Measurements from ENCODE around the gene TOPORS. TPM values are rescaled to one million over a fixed set of nuclear protein-coding genes. Genes with fewer than 3 reads are reported as not detected.

TOPORS gene
- total and polyA plus RNA-seq, 2 experiments from 2014 or later, result 31.8 to 35.9 TPM

DNA sequence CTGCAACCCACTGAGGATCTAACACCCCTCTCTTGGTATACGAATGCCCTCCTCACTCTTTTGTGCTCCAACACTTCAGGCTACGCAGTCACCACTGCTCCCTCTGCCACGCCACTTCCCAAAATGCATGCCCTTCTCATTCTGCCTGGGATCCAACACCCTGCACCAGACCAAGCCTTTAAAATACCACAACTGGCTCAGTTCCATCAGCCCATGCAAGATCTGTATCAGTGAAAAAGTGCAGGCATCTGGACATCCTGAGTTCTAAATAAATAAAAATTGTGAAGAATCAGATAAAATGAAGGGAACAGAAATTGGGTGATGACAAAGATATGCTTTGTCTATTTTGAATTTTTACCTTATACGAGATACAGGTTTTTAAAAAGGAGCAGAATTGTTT, 17.9 kb upstream of the TOPORS start (continued):
- TF ChIP-seq, protein P1, sequence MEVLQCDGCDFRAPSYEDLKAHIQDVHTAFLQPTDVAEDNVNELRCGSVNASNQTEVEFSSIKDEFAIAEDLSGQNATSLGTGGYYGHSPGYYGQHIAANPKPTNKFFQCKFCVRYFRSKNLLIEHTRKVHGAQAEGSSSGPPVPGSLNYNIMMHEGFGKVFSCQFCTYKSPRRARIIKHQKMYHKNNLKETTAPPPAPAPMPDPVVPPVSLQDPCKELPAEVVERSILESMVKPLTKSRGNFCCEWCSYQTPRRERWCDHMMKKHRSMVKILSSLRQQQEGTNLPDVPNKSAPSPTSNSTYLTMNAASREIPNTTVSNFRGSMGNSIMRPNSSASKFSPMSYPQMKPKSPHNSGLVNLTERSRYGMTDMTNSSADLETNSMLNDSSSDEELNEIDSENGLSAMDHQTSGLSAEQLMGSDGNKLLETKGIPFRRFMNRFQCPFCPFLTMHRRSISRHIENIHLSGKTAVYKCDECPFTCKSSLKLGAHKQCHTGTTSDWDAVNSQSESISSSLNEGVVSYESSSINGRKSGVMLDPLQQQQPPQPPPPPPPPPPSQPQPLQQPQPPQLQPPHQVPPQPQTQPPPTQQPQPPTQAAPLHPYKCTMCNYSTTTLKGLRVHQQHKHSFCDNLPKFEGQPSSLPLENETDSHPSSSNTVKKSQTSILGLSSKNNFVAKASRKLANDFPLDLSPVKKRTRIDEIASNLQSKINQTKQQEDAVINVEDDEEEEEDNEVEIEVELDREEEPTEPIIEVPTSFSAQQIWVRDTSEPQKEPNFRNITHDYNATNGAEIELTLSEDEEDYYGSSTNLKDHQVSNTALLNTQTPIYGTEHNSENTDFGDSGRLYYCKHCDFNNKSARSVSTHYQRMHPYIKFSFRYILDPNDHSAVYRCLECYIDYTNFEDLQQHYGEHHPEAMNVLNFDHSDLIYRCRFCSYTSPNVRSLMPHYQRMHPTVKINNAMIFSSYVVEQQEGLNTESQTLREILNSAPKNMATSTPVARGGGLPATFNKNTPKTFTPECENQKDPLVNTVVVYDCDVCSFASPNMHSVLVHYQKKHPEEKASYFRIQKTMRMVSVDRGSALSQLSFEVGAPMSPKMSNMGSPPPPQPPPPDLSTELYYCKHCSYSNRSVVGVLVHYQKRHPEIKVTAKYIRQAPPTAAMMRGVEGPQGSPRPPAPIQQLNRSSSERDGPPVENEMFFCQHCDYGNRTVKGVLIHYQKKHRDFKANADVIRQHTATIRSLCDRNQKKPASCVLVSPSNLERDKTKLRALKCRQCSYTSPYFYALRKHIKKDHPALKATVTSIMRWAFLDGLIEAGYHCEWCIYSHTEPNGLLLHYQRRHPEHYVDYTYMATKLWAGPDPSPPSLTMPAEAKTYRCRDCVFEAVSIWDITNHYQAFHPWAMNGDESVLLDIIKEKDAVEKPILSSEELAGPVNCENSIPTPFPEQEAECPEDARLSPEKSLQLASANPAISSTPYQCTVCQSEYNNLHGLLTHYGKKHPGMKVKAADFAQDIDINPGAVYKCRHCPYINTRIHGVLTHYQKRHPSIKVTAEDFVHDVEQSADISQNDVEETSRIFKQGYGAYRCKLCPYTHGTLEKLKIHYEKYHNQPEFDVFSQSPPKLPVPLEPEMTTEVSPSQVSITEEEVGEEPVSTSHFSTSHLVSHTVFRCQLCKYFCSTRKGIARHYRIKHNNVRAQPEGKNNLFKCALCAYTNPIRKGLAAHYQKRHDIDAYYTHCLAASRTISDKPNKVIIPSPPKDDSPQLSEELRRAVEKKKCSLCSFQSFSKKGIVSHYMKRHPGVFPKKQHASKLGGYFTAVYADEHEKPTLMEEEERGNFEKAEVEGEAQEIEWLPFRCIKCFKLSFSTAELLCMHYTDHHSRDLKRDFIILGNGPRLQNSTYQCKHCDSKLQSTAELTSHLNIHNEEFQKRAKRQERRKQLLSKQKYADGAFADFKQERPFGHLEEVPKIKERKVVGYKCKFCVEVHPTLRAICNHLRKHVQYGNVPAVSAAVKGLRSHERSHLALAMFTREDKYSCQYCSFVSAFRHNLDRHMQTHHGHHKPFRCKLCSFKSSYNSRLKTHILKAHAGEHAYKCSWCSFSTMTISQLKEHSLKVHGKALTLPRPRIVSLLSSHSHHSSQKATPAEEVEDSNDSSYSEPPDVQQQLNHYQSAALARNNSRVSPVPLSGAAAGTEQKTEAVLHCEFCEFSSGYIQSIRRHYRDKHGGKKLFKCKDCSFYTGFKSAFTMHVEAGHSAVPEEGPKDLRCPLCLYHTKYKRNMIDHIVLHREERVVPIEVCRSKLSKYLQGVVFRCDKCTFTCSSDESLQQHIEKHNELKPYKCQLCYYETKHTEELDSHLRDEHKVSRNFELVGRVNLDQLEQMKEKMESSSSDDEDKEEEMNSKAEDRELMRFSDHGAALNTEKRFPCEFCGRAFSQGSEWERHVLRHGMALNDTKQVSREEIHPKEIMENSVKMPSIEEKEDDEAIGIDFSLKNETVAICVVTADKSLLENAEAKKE (CRISPR knock-in tag; IDR thresholded peaks at IDR 0.05), result no peak
- TF ChIP-seq ZNF114 (CRISPR knock-in tag; IDR thresholded peaks at IDR 0.05), result no peak
- no peak for TF ChIP-seq EZH2 (IDR thresholded peaks at IDR 0.05; ENCODE audit: low read depth, unreplicated experiment)
- TF ChIP-seq STAT1 (IDR thresholded peaks at IDR 0.05; ENCODE audit: unreplicated experiment), result no peak
- TF ChIP-seq, protein P2, sequence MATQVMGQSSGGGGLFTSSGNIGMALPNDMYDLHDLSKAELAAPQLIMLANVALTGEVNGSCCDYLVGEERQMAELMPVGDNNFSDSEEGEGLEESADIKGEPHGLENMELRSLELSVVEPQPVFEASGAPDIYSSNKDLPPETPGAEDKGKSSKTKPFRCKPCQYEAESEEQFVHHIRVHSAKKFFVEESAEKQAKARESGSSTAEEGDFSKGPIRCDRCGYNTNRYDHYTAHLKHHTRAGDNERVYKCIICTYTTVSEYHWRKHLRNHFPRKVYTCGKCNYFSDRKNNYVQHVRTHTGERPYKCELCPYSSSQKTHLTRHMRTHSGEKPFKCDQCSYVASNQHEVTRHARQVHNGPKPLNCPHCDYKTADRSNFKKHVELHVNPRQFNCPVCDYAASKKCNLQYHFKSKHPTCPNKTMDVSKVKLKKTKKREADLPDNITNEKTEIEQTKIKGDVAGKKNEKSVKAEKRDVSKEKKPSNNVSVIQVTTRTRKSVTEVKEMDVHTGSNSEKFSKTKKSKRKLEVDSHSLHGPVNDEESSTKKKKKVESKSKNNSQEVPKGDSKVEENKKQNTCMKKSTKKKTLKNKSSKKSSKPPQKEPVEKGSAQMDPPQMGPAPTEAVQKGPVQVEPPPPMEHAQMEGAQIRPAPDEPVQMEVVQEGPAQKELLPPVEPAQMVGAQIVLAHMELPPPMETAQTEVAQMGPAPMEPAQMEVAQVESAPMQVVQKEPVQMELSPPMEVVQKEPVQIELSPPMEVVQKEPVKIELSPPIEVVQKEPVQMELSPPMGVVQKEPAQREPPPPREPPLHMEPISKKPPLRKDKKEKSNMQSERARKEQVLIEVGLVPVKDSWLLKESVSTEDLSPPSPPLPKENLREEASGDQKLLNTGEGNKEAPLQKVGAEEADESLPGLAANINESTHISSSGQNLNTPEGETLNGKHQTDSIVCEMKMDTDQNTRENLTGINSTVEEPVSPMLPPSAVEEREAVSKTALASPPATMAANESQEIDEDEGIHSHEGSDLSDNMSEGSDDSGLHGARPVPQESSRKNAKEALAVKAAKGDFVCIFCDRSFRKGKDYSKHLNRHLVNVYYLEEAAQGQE (IDR thresholded peaks at IDR 0.05; ENCODE audit: unreplicated experiment), result no peak

DNA sequence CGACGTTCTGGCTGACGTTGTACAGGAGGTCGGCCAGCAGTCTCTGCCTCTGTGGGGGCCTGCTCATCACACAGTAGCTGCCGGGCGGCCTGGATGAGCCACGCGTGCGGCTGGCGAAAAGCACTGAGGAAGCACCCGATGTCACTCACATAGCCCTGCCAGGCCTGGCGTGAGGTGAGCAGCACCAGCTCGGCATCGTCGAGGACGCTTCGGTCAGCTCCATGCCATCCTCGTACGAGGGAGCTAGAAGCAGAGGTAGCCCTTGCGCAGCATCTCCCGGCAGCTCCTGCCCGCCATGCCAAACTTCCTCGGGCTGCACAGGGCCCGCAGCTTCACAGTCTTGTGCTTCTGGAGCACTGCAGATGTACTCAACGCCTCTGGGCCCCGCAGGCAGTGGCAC, 14.4 kb upstream of the TOPORS start:
- Histone ChIP-seq H3K36me3 (ENCODE audit: insufficient read depth) (peaks cover 12% of the 10 kb centered on the region; the same call in 1 of the 2 replicates), H3K9me2 (ENCODE audit: insufficient read depth) (no peaks in the 10 kb centered on the region), H3K4me1 (ENCODE audit: insufficient read depth) (peaks cover 10% of the 10 kb centered on the region), H3K79me2 (replicated peaks; ENCODE audit: insufficient read depth) (peaks cover 46% of the 10 kb centered on the region), H4K20me1 (replicated peaks; ENCODE audit: insufficient read depth) (no peaks in the 10 kb centered on the region), H2AFZ (no peak overlapping the region), H3K4me2 (no peak overlapping the region), H3K27me3 (ENCODE audit: insufficient read depth) (no peaks in the 10 kb centered on the region), H3F3A (replicated peaks; ENCODE audit: low read depth) (no peaks in the 10 kb centered on the region), H3K4me3 (no peak overlapping the region), H3K27ac (ENCODE audit: low read depth) (no peak overlapping the region)
- DNase-seq (ENCODE audit: low spot score), result no peak
- peaks cover 2% of the 10 kb centered on the region; the same call in 1 of the 3 replicates for H3K4me1 Mint-ChIP-seq
- peaks cover 35% of the 10 kb centered on the region for H3K36me3 Mint-ChIP-seq (ENCODE audit: low read depth)
- H3K27ac Mint-ChIP-seq, result no peak overlapping the region
- no peaks in the 10 kb centered on the region for H3K27me3 Mint-ChIP-seq (ENCODE audit: insufficient read depth, low read depth, poor library complexity)
- ATAC-seq, result no peak
- H3K4me3 Mint-ChIP-seq, result no peak overlapping the region
- no peaks in the 10 kb centered on the region for H3K9me3 Mint-ChIP-seq
- TF ChIP-seq ZNF114 (CRISPR knock-in tag; IDR thresholded peaks at IDR 0.05) (no peak), ZNF331 (CRISPR knock-in tag; IDR thresholded peaks at IDR 0.05; ENCODE audit: low read depth) (no peak), EZH2 (IDR thresholded peaks at IDR 0.05; ENCODE audit: low read depth, unreplicated experiment) (no peak), STAT1 (IDR thresholded peaks at IDR 0.05; ENCODE audit: unreplicated experiment) (no peak)
- TF ChIP-seq, protein P2 (IDR thresholded peaks at IDR 0.05; ENCODE audit: unreplicated experiment), result no peak
- TF ChIP-seq, protein P3, sequence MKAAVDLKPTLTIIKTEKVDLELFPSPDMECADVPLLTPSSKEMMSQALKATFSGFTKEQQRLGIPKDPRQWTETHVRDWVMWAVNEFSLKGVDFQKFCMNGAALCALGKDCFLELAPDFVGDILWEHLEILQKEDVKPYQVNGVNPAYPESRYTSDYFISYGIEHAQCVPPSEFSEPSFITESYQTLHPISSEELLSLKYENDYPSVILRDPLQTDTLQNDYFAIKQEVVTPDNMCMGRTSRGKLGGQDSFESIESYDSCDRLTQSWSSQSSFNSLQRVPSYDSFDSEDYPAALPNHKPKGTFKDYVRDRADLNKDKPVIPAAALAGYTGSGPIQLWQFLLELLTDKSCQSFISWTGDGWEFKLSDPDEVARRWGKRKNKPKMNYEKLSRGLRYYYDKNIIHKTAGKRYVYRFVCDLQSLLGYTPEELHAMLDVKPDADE (IDR thresholded peaks at IDR 0.05), result no peak

Data from GM23338 (cell line).